CD4-positive, alpha-beta T cell treated with Interleukin-17A for 4 hours (primary cell): ENCODE data around the gene HM13.

Experiments used
- DNase-seq: peaks from one replicate; pipeline ENCODE4 v3.0.0-alpha.2; 2020; ENCODE audit warnings: mixed read lengths

The HM13 gene

DNA sequence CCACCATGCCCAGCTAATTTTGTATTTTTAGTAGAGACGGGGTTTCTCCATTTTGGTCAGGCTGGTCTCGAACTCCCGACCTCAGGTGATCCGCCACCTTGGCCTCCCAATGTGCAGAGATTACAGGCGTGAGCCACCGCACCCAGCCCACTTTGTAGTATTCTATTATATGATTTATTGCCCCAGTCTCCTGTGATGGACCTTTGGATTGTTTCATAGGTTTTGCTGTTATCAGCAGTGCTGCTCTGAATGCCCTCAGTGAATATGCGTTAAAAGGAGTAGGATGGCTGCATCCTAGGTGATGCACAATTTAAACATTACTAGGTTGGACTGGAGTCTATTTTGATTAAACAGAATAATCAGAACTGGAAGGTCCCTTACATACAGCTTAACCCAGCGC is 101.2 kb downstream of the HM13 start:
- DNase-seq, result no peak

DNA sequence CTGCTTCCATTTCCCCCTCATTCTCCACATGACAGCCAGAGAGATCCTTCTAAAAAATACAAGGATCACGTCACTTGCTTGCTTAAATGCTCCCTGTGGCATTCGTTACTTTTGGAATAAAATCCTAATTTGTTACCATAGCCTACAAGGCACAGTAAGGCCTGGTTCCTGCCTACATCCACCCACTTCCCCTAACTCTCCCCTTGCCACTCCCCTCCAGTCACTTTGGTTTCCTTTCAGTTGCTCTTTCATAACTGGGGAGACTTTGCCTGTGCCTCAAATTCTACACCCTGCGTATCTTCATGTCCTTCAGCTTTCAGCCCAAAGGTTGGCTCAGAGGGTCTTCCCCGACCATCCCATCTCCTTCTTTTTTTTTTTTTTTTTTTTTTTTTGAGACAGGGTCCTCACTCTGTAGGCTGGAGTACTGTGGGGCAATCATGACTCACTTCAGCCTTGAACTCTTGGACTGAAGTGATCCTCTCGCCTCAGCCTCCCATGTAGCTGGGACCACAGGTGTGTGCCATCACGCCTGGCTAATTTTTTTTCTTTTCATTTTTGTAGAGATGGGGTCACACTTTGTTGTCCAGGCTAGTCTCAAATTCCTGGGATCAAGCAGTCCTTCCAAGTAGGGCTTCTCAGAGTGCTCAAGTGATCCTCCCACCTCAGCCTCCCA is 103.3 kb downstream of the HM13 start:
- no peak for DNase-seq
